Ishikawa (cell line): ENCODE results near the gene GRIA2.

Experiments
- CEBPB ChIP-seq: IDR thresholded peaks from 2 replicates; pipeline ENCODE4 v1.6.1; 2012
- CREB1 ChIP-seq: IDR thresholded peaks from 2 replicates; pipeline ENCODE4 v1.6.1; 2012; ENCODE audit warnings: low read depth
- EGR1 ChIP-seq: IDR thresholded peaks from 2 replicates; pipeline ENCODE4 v1.6.1; 2012
- EP300 ChIP-seq: IDR thresholded peaks from 2 replicates; pipeline ENCODE4 v1.6.1; 2012; ENCODE audit warnings: borderline replicate concordance
- FOXM1 ChIP-seq: IDR thresholded peaks from 2 replicates; pipeline ENCODE4 v1.6.1; 2012; ENCODE audit warnings: low read depth, borderline replicate concordance
- NFIC ChIP-seq: IDR thresholded peaks from 2 replicates; pipeline ENCODE4 v1.6.1; 2012
- RAD21 ChIP-seq: IDR thresholded peaks from 2 replicates; pipeline ENCODE4 v1.6.1; 2012; ENCODE audit warnings: low read depth
- REST ChIP-seq: IDR thresholded peaks from 2 replicates; pipeline ENCODE4 v1.6.1; 2012; ENCODE audit warnings: low read depth, mild to moderate bottlenecking
- TAF1 ChIP-seq: IDR thresholded peaks from 2 replicates; pipeline ENCODE4 v1.6.1; 2012; ENCODE audit warnings: low read depth, mild to moderate bottlenecking
- TCF12 ChIP-seq: IDR thresholded peaks from 2 replicates; pipeline ENCODE4 v1.6.1; 2012; ENCODE audit warnings: low read depth
- TEAD4 ChIP-seq: IDR thresholded peaks from 2 replicates; pipeline ENCODE4 v1.6.1; 2012
- YY1 ChIP-seq: IDR thresholded peaks from 2 replicates; pipeline ENCODE4 v1.6.1; 2012; ENCODE audit warnings: low read depth
- ZBTB7A ChIP-seq: IDR thresholded peaks from 2 replicates; pipeline ENCODE4 v1.6.1; 2012; ENCODE audit warnings: low read depth
- TF ChIP-seq, protein P1 (sequence below): IDR thresholded peaks from 2 replicates; pipeline ENCODE4 v1.6.1; 2012
- TF ChIP-seq, protein P2 (sequence below): IDR thresholded peaks from 2 replicates; pipeline ENCODE4 v1.6.1; 2012

GRIA2 gene

DNA sequence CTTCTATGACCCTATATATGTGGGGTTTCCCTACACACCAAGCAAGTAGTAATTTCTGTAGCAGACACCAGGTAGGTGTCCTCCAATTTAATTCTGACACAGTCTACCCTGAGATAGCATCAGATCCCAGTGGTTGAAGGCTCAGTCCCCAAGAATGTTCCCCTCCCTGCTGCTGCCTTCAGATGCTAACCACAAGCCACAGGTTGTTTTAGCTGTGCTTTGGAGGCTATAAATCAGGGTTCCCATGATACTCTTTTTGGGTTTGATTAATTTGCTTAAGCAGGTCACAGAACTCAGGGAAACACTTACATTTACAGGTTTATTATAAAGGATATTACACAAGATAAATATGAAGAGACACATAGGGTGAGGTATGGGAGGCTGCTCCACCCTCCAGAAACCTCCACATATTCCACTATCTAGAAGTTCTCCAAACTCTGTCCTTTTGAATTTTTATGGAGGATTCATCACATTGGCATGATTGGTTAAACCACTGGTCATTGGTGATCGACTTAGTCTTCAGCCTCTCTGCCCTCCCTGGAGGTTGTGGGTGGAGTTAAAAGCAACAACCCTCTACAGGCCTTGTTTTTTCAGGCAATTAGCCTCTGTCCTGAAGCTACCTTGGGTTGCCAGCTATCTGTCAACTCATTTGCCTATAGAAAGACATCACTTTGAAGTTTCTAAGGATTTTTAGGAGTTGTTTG lies 50.8 kb downstream of the GRIA2 start:
- TF ChIP-seq EGR1 = no peak
- TF ChIP-seq, protein P1, sequence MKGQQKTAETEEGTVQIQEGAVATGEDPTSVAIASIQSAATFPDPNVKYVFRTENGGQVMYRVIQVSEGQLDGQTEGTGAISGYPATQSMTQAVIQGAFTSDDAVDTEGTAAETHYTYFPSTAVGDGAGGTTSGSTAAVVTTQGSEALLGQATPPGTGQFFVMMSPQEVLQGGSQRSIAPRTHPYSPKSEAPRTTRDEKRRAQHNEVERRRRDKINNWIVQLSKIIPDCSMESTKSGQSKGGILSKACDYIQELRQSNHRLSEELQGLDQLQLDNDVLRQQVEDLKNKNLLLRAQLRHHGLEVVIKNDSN = no peak
- TF ChIP-seq TEAD4 = no peak
- TF ChIP-seq, protein P2, sequence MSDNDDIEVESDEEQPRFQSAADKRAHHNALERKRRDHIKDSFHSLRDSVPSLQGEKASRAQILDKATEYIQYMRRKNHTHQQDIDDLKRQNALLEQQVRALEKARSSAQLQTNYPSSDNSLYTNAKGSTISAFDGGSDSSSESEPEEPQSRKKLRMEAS = no peak
- no peak for TF ChIP-seq EP300
- TF ChIP-seq TAF1 = no peak
- TF ChIP-seq TCF12 = no peak
- no peak for TF ChIP-seq REST
- TF ChIP-seq ZBTB7A = no peak
- no peak for TF ChIP-seq YY1
- no peak for TF ChIP-seq RAD21
- TF ChIP-seq CREB1 = no peak

GRCh38 chr4:157280673-157281072 lies 60.1 kb downstream of the GRIA2 start:
- TF ChIP-seq TEAD4 (no peak), EGR1 (no peak), EP300 (no peak), CREB1 (no peak), CEBPB (no peak)
- TF ChIP-seq, protein P1 = no peak

DNA sequence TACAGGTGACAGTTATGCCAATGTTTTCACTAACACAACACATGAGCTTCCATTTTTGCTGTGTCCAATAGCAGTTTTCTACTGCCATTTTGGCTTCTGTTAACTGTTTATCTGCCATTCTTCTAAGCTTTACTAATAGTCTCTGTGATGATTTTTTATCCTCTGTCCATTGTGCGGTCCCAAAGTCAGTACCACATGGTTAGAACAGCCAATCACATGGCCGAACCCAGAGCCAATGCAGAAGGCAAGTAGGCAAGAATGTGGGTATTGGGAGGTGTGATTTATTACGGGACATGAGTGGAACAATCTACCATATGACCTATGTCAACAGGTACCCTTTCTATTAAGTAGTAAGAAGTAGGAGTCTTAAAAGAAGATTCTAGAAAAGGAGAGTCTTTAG lies 61.5 kb downstream of the GRIA2 start:
- TF ChIP-seq NFIC (no peak), EGR1 (no peak), EP300 (no peak), REST (no peak), CEBPB (no peak), FOXM1 (no peak), RAD21 (no peak), TEAD4 (no peak), CREB1 (no peak), ZBTB7A (no peak), TAF1 (no peak), TCF12 (no peak), YY1 (no peak)
- TF ChIP-seq, protein P2 = no peak
- TF ChIP-seq, protein P1 = no peak

- TF ChIP-seq, protein P1 = no peak
These were observed 66.9 kb downstream of the GRIA2 start for GRCh38 chr4:157287445-157287844.

DNA sequence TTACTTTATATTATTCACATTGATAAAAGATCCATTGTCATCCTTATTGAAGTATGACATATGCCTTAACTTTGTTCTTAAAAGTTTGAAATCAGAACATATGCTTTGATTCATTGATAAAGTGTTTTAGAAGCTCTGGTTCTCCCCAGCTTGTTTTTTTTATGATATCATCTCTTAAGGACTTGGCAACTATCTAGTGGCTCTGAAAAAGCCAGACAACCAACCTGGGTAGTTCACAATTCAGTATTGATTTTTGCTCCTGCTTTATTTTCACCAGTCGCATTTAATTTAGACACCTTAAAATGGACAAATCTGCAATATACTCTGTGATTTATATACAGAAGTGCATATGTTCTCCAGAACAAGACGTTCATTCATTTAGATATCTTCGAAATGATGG lies 70.1 kb downstream of the GRIA2 start:
- TF ChIP-seq ZBTB7A = no peak

- peak; percentile 41 for TF ChIP-seq RAD21
- no peak for TF ChIP-seq ZBTB7A
These were observed 70.5 kb downstream of the GRIA2 start for GRCh38 chr4:157291071-157291470.
